ENCODE results near the gene DYNLT4.
"Not testable (repeated sequence)": the region's sequence is repeated elsewhere in the genome, so short reads cannot be mapped to it uniquely, and the experiment has no call there.

The DYNLT4 gene

GRCh38 chr1:44786841-44787426 is 20.2 kb downstream of the DYNLT4 start:
- DNase-seq = no peak

GRCh38 chr1:44786138-44786840 is 20.9 kb downstream of the DYNLT4 start:
- DNase-seq = peak; percentile 59

GRCh38 chr1:44785501-44786137 is 21.5 kb downstream of the DYNLT4 start:
- DNase-seq = no peak

- DNase-seq = no peak
Measured at GRCh38 chr1:44785029-44785380, 22.1 kb downstream of the DYNLT4 start.

- DNase-seq = no peak
Measured at GRCh38 chr1:44784094-44785028, 22.8 kb downstream of the DYNLT4 start.

GRCh38 chr1:44783697-44784093 is 23.5 kb downstream of the DYNLT4 start:
- DNase-seq = no peak

- DNase-seq = no peak
Measured at GRCh38 chr1:44780583-44781121, 26.5 kb downstream of the DYNLT4 start.

GRCh38 chr1:44778705-44779576 is 28.2 kb downstream of the DYNLT4 start:
- DNase-seq = no peak

- DNase-seq = no peak
Measured at GRCh38 chr1:44777969-44778635, 29.0 kb downstream of the DYNLT4 start.

GRCh38 chr1:44777547-44777946 is 29.6 kb downstream of the DYNLT4 start:
- no peak for DNase-seq

- no peak for DNase-seq
Measured at GRCh38 chr1:44776730-44777068, 30.5 kb downstream of the DYNLT4 start.

GRCh38 chr1:44775930-44776729 is 31.0 kb downstream of the DYNLT4 start:
- no peak for DNase-seq

GRCh38 chr1:44775078-44775929 is 31.8 kb downstream of the DYNLT4 start, which contains the start of gene RPS8:
RPS8 (plus strand) TSS chr1:44775540; CDS start chr1:44775597, 57 bp downstream.
- peak; percentile 96 for DNase-seq

GRCh38 chr1:44766421-44766820 is 40.7 kb downstream of the DYNLT4 start:
- not testable (repeated sequence) for DNase-seq

- no peak for DNase-seq
Measured at GRCh38 chr1:44760876-44761275, 46.3 kb downstream of the DYNLT4 start.

- DNase-seq = no peak
Measured at GRCh38 chr1:44759077-44759476, 48.1 kb downstream of the DYNLT4 start.

GRCh38 chr1:44757420-44757819 is 49.7 kb downstream of the DYNLT4 start:
- no peak for DNase-seq

Measured in NCI-H1694 (cell line).